ENCODE results near the gene TRPM6.

TRPM6 gene

GRCh38 chr9:74770508-74771261 lies 117.0 kb downstream of the TRPM6 start:
- peak; percentile 17 for DNase-seq

DNA sequence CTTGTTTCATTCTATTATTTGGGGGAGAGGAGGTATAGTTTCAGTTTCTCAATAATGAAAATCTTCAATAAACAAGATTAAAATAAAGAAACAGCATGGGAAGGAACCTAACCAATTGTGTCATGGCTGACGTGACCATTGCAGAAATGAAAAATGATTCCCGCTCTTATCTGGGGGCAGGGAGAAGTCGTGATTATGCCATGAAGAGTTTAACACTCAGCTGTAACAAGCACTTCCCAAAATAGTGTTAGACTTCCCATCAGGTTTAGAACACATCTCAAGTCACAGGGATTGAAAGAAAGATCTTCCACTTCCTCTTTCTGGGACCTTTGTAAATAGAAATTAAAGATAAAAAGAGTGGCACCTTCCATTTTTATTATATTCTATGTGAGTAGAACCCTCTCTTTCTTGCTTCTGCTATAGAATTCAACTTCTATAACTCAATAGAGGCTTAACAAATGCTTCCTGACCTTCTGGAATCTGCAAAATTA lies 122.2 kb downstream of the TRPM6 start:
- no peak for DNase-seq

GRCh38 chr9:74762950-74763349 lies 124.8 kb downstream of the TRPM6 start:
- no peak for DNase-seq

DNA sequence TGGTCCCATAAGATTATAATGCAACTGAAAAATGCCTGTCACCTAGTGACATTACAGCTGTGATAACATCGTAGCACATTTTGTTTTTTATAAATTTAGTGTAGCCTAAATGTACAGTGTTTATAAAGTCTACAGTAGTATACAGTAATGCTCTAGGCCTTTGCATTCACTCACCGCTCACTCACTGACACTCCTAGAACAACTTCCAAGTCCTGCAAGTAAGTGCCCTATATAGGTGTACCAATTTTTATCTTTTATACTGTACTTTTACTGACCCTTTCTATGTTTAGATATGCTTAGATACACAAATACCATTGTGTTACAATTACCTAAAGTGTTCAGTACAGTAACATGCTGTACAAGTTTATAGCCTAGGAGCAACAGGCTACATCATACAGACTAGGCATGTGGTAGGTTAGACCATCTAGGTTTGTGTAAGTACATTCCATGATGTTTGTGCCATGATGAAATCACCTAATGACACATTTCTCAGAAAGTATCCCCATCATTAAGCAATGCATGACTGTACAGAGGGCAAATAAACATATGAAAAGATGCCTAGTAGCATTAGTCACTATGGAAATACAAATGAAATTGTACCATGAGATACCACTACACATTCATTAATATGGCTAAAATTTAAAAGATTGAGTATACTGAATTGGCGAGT lies 127.6 kb downstream of the TRPM6 start:
- DNase-seq, result no peak

GRCh38 chr9:74755999-74756398 lies 131.7 kb downstream of the TRPM6 start:
- no peak for DNase-seq

DNA sequence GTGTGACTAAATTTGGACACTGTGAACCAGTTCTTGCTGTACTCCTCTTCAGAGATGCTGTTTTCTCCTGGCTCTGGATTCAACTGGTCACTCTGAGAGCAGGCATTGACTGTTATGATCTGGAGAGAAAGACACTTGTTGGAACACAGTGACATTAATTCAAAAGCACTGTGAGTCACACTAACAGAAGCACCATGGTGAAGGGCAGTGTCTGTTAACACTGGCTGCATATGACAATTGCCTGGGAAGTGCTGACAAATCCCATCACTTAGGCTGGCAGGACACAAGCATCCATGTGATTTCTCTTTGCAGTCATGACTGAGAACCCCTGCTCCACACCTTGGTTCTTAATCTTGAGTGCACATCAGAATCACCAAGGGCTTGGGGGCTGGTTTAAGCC lies 132.4 kb downstream of the TRPM6 start:
- no peak for DNase-seq

DNA sequence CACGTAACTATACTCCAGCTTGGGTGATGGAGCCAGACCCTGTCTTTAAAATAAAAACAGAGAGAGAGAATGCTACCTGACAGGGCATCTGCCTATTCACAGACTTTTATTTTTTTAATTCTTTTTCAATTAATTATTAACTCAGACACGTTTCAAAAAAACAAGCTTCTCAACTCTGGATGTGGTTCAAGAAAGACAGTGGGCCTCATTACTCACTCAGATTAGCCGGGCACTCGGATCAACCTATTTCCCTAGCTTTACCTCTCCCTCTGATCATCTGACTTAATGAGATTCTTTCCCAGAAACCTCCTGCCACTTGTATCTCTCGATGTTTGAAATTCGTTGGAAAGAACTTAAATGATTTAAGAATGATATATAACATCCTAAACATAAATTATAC lies 134.1 kb downstream of the TRPM6 start:
- no peak for DNase-seq

- no peak for DNase-seq
Measured at GRCh38 chr9:74748966-74749365, 138.8 kb downstream of the TRPM6 start.

DNA sequence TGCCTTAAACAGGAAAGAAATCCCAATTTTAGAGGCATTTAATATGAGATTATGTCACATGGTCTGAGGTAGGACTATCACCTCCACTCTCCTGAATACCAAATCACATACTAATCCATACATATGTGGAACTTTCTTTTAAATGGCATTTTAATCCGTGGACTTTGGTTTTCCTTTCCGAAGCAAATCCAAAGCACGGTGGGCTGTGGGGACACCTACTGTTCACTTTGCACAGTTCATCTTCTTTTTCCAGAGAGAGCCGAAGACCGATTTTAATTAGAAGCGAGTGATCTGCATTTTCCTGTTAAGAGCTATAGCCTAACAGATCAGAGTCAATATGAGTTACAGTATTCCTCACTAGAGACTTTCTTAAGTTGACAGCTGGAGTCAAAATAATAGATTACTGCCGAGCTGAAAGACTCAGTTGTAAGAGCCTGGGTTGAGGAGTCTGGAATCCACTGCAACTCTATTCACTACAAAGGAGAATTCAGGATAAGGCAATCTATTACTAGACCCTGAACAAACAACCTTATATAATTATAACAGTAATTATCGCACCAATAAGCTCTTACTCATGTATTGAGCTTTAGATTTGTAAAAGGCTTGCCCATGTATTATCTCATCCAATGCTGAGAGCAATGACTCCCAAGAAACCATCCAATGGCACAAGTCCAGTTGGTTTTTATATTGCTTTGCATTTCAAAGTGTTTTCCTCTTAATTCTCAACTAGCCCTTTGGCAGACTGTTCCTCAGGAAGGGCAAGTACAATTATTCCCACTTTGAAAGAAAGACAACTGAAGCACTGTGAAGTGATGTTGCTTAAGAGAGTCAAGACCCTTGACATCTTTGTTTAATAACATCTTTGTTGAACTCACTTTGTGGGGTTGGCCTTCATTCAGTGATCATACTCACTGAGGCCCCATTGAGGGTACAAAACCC lies 144.7 kb downstream of the TRPM6 start:
- DNase-seq, result no peak

DNA sequence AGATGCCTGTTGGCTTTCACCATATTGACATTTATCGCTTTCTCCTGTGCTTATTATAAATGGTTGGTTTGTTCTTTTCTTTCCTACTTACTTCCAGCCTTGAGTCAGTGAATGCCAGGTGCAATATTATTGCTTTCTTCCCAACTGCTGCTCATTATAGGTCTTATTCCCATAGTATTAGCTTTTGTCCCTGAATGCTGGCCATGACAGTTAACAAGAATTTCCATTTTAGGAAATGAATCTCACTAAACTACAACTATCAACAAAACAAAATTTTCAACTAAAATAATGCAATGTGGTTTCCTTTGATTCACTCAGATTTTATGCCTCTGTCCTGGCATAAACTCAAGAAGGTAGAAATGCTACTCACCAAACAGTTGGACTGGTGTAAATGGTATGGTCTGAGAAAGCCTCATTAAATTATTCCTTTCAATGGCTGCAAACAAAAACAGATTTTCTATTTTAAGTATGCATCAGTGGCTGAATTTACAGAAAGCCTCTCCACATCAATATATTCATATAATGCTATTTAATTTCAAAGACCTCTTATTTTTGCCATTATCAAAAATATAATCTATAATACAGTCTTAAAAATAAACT lies 145.4 kb downstream of the TRPM6 start:
- no peak for DNase-seq

- no peak for DNase-seq
Measured at GRCh38 chr9:74736646-74737045, 151.1 kb downstream of the TRPM6 start.

DNA sequence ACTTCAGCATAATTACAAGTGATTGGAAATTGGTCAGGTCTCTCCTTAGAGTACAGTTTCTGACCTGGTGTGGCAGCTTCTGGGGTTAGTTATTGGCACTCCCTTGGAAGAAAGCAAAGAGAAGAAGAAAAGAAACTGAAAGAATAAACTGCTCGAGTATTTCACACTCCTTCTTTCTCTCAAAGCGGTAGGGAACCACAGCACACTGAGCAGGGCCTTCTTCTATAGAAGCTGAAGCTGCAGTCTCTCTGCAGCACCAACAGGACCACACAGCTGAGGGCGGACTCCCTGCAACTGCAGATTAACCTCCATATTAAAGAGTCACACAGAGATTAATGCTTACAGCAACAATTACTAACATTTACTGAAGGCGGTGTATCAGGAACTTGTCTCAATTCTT lies 152.0 kb downstream of the TRPM6 start:
- DNase-seq, result no peak

- DNase-seq, result no peak
Measured at GRCh38 chr9:74729136-74729695, 158.5 kb downstream of the TRPM6 start.

DNA sequence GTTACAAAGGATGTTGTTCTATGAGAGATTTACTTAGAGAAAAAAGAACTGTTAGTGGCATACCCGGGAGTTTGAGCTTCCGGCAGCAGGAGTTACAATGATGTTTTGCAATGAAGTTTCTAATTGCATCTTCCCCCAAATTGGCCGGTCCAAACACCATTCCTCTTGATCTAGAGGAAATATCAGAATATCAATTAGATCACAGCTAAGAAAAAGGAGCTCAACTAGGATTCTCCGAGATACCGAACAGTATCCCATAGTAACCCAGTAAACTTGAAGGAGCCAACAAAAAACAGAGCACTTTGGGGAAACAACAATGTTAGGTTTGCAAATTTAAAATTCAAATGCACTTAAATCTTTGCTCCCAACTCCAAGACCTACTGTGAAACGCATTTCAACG lies 159.5 kb downstream of the TRPM6 start:
- DNase-seq, result no peak

- DNase-seq, result no peak
Measured at GRCh38 chr9:74726581-74726980, 161.1 kb downstream of the TRPM6 start.

- DNase-seq, result no peak
Measured at GRCh38 chr9:74724317-74724716, 163.4 kb downstream of the TRPM6 start.

- DNase-seq, result no peak
Measured at GRCh38 chr9:74721696-74722660, 165.7 kb downstream of the TRPM6 start.

DNA sequence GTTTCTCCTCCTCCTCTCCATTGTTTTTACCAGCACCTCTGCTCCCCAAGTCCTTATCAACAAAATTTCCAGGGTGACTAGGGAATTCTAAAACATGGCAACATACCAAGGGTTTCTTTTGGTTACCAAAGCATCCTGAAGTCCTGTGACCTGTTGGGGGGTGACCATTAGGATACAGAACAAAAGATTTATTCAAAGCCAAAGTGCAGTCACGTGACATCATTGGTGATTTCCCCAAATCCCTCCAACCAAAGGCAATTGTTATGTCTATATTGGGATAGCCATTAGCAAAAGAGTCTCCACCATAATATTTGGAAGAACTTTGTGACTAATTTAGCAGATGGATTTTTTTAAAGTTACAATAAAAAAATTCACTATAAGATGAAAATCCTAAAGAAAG lies 168.4 kb downstream of the TRPM6 start:
- DNase-seq, result no peak

- no peak for DNase-seq
Measured at GRCh38 chr9:74718709-74719108, 169.0 kb downstream of the TRPM6 start.

DNA sequence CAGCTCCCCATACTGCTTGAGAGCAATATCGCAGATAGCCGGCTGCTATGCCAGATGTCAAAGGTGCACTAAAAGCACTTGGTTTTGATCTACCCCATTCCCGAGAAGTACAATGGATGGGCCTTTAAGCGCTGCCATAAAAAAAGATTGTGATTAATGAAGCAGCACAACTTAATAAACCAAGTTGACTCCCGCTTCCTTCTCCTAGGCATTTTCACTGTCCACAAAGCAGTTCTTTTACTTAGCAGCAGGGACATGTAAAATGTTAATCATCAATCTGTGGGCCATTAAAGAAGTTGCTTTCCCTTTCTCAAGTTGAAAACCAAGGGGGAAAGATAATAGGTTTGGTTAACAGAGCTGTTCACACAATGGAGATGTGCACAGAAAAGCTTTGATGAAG lies 176.4 kb downstream of the TRPM6 start:
- no peak for DNase-seq

GRCh38 chr9:74697535-74697934 lies 190.2 kb downstream of the TRPM6 start:
- DNase-seq, result no peak

Measured in central memory CD4-positive, alpha-beta T cell (primary cell).